Loucy (cell line): ENCODE measurements around the gene RBM25.

ENCODE experiments used
- EZH2phosphoT487 ChIP-seq: fragments of 200-600 bp; IDR thresholded peaks from 2 replicates; pipeline ENCODE4 v1.6.1; 2018; ENCODE audit warnings: antibody characterized with exemption, mild to moderate bottlenecking, moderate library complexity, borderline replicate concordance
- TF ChIP-seq, protein P1 (sequence below): fragments of 200-600 bp; sonication (generic); conservative IDR thresholded peaks from 2 replicates; pipeline ENCODE4 v1.5.1; 2014; ENCODE audit warnings: mild to moderate bottlenecking, antibody characterized with exemption, low read length

DNA sequence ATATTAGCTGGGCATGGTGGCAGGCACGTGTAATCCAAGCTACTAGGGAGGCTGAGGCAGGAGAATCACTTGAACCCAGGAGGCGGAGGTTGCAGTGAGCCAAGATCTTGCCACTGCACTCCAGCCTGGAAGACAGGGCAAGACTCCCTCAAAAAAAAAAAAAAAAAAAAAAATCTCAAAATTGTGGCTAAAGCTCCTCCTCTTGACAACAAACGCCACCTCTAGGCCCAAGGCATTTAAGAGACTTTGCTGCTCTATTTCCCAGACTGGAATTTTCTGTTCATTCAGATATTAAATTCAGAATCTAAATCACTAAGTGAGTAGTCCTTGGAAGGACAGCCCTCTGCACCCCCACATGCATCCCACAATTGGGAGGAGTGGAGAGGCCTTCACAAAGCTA is 32.8 kb upstream of the RBM25 start:
- TF ChIP-seq, protein P1, sequence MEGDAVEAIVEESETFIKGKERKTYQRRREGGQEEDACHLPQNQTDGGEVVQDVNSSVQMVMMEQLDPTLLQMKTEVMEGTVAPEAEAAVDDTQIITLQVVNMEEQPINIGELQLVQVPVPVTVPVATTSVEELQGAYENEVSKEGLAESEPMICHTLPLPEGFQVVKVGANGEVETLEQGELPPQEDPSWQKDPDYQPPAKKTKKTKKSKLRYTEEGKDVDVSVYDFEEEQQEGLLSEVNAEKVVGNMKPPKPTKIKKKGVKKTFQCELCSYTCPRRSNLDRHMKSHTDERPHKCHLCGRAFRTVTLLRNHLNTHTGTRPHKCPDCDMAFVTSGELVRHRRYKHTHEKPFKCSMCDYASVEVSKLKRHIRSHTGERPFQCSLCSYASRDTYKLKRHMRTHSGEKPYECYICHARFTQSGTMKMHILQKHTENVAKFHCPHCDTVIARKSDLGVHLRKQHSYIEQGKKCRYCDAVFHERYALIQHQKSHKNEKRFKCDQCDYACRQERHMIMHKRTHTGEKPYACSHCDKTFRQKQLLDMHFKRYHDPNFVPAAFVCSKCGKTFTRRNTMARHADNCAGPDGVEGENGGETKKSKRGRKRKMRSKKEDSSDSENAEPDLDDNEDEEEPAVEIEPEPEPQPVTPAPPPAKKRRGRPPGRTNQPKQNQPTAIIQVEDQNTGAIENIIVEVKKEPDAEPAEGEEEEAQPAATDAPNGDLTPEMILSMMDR: no peak
- TF ChIP-seq EZH2phosphoT487: no peak
